GM21367 (cell line): Measurements from ENCODE around the gene EFCAB13.
"Not testable (repeated sequence)": the region's sequence is repeated elsewhere in the genome, so short reads cannot be mapped to it uniquely, and the experiment has no call there.

Experiments used
- ATAC-seq: cut with Tn5 transposase; IDR thresholded peaks from one replicate; pipeline ENCODE4 v1.9.1; 2021; ENCODE audit not compliant: unreplicated experiment

Gene EFCAB13

GRCh38 chr17:47423406-47424295 lies 99.9 kb downstream of the EFCAB13 start:
- ATAC-seq = no peak

- ATAC-seq = not testable (repeated sequence)
Observed at GRCh38 chr17:47425233-47425632, 101.5 kb downstream of the EFCAB13 start.

GRCh38 chr17:47425887-47426635 lies 102.3 kb downstream of the EFCAB13 start:
- not testable (repeated sequence) for ATAC-seq

- no peak for ATAC-seq
Observed at GRCh38 chr17:47427985-47428384, 104.2 kb downstream of the EFCAB13 start.

GRCh38 chr17:47432240-47432639 lies 108.5 kb downstream of the EFCAB13 start:
- ATAC-seq = not testable (repeated sequence)

GRCh38 chr17:47465165-47465564 lies 141.4 kb downstream of the EFCAB13 start:
- ATAC-seq = no peak

- ATAC-seq = not testable (repeated sequence)
Observed at GRCh38 chr17:47466976-47467375, 143.2 kb downstream of the EFCAB13 start.

GRCh38 chr17:47470836-47471235 lies 147.1 kb downstream of the EFCAB13 start:
- no peak for ATAC-seq

- ATAC-seq = not testable (repeated sequence)
Observed at GRCh38 chr17:47472073-47472472, 148.3 kb downstream of the EFCAB13 start.
